Measurements from ENCODE around the gene DCST2. TPM values are rescaled to one million over a fixed set of nuclear protein-coding genes. Genes with fewer than 3 reads are reported as not detected.
A peak's percentile ranks its signal among the peaks of the same experiment; 100 is the strongest.
"Not testable (repeated sequence)": the region's sequence is repeated elsewhere in the genome, so short reads cannot be mapped to it uniquely, and the experiment has no call there.

The DCST2 gene
- total RNA-seq, 1 donor from 2014 or later = 0.20 TPM

DNA sequence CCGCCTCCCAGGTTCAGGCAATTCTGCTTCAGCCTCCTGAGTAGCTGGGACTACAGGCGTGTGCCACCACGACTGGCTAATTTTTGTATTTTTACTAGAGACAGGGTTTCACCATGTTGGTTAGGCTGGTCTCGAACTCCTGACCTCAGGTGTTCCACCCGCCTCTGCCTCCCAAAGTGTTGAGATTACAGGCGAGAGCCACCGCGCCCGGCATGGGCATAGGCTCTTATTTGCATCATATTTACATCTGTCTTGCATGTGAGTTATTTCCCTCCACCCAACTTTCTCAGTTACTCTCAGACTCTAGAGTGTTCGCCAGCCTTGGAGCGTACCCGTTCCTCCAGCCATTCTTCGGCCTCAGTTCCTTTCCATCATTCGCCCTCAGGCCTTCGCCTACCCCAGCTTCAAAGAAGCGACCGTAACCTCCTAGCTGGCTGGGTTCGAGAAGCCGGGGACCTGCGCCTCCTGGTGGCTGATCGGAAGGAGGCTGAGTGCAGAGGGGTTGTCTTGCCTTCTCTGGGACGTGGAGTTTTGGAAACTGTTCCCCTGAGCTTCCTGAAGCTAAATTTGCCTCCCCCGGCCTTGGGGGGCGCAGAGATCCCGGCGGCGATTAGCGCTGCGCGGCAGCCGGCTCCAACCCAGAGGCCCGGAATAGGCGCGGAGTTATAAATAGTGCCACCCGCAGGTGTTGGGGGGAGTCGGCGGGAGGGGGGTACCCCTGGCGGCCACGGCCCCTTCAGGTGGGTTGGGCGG, 34.6 kb downstream of the DCST2 start:
- DNase-seq (ENCODE audit: low read depth in 2 of 2) = peak; percentile 65 to 66

DNA sequence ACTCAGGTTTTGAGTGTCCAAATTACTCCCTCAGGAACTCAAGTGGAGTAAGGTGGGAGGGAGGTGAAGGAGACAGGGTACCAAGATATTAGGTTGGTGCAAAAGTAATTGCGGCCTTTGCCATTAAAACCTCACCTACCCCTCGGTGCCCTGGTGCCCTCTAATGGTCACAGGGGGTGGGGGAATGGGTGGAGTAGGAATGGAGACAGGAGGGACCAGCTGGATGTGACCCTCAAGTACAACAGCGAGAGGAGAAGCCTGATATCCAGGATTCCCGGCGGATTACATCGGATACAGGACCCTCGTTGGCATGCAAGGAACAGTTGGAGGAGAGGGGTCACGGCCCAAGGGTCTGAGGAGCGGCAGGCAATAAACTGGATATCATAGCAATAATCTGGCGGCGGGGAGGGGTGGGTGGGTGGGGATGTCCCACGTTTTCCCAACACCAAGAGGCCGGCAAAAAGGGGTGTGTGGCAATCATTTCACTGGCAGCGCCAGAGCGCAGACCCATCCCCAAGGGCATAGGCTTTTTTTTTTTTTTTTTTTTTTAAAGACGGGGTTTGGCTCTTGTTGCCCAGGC, 35.3 kb downstream of the DCST2 start:
- DNase-seq (ENCODE audit: low read depth in 2 of 2) = no peak

DNA sequence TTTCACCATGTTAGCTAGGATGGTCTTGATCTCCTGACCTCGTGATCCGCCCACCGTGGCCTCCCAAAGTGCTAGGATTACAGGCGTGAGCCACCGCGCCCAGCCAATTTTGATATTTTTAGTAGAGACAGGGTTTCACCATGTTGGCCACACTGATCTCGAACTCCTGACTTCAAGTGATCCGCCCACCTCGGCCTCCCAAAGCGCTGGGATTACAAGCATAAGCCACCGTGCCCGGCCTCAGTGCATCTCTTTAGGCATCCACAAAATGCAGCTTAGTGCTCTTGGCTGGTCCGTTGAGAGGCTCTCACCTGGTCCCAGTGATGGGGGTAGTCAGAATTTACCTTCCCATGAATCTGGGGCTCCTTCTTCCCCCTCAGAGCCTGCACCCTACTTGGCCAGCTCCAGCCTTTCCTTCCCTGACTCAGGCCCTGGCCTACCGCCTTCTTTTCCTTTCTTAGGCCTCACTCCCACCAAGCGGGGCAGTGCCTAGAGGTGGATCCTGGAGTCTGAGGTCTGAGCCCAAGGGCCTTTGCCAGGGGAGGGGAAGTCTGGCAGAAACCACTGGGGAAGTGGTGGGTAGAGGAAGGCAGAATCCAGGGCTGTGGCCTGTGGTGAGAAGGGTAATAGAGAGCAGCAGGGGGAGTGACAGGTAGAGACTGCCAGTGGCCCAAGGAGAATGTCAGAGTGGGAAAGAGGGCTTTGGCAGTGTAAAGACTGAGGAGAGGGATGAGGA, 36.4 kb downstream of the DCST2 start:
- DNase-seq (ENCODE audit: low read depth in 2 of 2) = no peak

DNA sequence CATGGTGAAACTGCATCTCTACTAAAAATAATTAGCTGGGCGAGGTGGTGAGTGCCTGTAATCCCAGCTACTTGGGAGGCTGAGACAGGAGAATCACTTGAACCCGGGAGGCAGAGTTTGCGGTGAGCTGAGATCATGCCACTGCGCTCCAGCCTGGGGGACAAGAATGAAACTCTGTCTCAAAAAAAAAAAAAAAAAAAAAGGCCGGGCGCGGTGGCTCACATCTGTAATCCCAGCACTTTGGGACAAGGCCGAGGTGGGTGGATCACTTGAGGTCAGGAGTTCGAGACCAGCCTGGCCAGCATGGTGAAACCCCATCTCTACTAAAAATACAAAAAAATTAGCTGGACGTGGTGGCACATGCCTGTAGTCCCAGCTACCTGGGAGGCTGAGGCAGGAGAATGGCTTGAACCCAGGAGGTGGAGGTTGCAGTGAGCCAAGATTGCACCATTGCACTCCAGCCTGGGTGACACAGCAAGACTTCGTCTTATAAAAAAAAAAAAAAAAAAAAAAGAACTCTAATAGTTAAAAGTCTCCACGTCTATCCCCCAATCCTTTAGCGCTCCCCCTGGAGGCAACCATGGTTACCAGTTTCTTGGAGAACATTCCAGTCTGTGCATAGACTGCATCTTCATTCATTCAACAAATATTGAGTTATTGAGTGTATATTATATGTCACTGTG, 38.1 kb downstream of the DCST2 start:
- DNase-seq (ENCODE audit: low read depth in 2 of 2) = peak; percentile 53 to 83

DNA sequence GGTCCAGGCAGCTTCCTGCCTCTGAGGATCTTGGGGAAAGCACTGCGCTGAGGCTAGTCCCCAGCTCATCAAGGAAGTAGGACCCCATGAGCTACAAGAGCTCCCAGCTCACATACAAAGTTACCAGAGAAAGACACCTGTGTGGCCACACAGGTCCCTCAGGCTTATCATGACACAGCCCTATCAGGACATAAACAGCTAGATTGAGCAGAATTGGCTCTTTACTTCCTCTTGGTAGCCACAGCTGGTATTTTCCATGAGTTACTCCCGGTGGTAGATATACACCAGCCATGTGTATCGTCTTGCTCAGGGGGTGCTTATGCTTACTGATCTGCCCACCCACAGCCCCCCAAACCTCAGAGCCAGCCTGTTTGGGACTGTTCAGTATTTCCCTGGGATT, 39.0 kb downstream of the DCST2 start:
- no peak for DNase-seq (ENCODE audit: low read depth in 2 of 2)

DNA sequence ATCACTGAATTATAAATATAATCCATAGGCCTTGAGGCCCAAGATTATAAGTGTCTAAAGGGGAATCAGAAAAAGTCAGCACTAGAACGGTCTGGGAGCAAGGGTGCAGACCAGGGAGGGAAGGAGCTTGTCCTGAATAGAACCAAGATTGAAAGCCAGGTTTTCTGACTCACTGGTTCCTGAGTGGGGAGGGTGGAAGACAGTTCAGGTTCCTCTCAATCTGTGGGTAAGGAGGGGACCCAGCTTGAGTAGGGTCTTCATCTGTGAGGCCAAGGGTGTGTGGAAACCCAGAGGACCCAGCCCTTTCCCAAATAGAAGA, 39.4 kb downstream of the DCST2 start:
- DNase-seq (ENCODE audit: low read depth in 2 of 2) = peak in 1 of 2 donors; percentile 32

DNA sequence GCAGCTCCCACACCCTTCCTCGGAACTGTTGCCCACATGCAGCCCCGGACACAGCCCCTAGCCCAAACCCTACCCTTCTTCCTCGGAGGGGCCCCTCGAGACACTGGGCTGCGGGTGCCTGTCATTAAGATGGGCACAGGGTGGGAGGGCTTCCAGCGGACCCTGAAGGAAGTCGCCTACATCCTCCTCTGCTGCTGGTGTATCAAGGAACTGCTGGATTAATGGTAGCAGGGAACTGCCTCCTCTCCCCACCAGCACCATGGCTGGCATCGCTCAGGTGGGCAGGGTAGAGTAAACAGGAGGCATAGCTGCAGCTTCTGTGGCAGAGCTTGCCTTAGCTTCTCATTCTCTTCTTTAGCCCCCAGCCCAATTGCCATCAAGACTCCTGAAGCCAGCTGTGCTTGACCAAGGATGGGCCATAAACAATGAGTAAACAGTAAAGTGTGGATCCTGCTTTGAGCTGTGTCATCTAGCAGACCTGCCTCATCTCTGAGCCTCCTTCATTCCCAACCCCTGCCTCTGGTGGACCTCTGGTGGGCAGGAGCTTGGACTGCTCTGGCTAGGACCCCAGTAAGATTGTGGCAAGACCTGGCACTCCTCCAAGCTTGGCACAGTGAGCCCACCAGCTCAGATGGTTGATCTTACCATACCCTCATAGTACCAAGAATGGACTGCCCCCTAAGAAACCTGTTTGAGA, 39.9 kb downstream of the DCST2 start, which contains the start of gene LENEP:
Gene LENEP (plus strand): TSS at position 15 of the 697 bp plus-strand sequence. CDS start 22 bp downstream, at position 37.
- DNase-seq (ENCODE audit: low read depth in 2 of 2) = no peak

- peak in 1 of 2 donors; percentile 33 for DNase-seq (ENCODE audit: low read depth in 2 of 2)
Observed at GRCh38 chr1:154992721-154993571, 40.6 kb downstream of the DCST2 start.

DNA sequence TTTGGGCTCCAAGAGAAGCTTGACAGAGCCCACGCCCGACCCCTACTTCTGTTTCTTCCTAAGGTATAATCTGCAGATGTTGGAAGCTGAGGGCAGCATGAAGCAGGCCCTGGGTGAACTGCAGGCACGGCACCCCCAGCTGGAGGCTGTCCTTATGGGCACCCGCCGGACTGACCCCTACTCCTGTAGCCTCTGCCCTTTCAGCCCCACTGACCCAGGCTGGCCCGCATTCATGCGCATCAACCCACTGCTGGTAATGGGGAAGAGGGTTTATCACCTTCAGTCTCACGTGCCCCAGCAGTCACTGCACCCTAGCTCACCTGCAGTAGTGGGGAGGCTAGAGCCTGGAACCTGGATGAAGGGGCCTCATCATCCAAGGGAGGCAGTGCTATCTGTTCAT, 43.3 kb downstream of the DCST2 start:
- no peak for DNase-seq (ENCODE audit: low read depth in 2 of 2)

- DNase-seq (ENCODE audit: low read depth in 2 of 2) = no peak
Observed at GRCh38 chr1:154989195-154989860, 44.3 kb downstream of the DCST2 start.

- DNase-seq (ENCODE audit: low read depth in 2 of 2) = no peak
Observed at GRCh38 chr1:154988058-154988954, 45.3 kb downstream of the DCST2 start.

GRCh38 chr1:154987326-154987725, 46.3 kb downstream of the DCST2 start:
- DNase-seq (ENCODE audit: low read depth in 2 of 2) = no peak

DNA sequence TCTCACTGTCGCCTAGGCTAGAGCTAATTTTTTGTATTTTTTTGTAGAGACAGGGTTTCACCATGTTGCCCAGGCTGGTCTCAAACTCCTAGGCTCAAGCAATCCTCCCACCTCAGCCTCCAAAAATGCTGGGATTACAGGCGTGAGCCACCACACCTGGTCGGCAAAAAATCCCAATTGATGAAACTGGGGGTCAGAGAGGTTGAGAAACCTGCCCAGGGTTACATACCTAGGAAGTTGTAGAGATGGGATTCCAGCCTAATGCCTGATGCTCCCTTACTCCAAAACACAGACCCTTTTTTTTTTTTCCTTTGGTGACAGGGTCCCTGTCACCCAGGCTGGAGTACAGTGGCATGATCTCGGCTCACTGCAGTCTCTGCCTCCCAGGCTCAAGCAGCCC, 46.8 kb downstream of the DCST2 start:
- DNase-seq (ENCODE audit: low read depth in 2 of 2) = not testable (repeated sequence)

DNA sequence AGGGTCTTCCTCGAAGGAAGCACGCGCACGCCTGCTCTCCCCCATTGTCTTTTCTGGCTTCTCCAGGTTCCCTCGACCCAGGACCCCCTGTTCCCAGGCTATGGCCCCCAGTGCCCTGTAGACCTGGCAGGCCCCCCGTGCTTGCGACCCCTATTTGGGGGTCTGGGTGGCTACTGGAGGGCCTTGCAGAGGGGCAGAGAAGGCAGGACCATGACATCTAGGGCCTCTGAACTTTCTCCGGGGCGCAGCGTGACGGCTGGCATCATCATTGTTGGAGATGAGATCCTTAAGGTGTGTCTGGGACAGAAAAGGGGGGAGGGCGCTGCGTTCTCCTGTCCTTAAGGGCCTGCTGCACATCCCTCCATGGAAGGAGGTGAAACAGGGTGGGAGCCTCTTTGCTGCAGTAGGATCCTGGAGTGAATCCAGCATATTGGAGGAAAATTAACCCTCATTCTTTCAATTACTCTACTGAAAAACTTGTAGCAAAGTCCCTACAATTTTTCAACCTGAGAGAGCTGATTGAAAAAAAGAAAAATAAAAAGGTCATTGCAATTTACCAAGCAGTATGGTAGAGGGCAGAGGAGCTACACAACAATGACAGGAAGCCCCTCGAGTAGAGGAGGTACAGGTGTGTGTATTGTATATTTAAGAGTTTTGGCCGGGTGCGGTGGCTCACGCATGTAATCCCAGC, 49.7 kb downstream of the DCST2 start:
- DNase-seq (ENCODE audit: low read depth in 2 of 2) = peak in 1 of 2 donors; percentile 19

GRCh38 chr1:154982897-154983648, 50.5 kb downstream of the DCST2 start, which contains the start of gene FLAD1:
Gene FLAD1 (plus strand): TSS chr1:154983344. CDS start chr1:154983695, 351 bp downstream.
- DNase-seq (ENCODE audit: low read depth in 2 of 2) = peak; percentile 100

GRCh38 chr1:154982341-154982740, 51.2 kb downstream of the DCST2 start:
- no peak for DNase-seq (ENCODE audit: low read depth in 2 of 2)

GRCh38 chr1:154978360-154978759, 55.2 kb downstream of the DCST2 start:
- no peak for DNase-seq (ENCODE audit: low read depth in 2 of 2)
